HepG2 (cell line): ENCODE measurements around the gene NODAL. TPM values are rescaled to one million over a fixed set of nuclear protein-coding genes. Genes with fewer than 3 reads are reported as not detected.

Experiments
- HOXA9 ChIP-seq: sonication (generic); formaldehyde crosslinking; IDR thresholded peaks from 2 replicates; pipeline ENCODE4 v1.8.1; 2022; ENCODE audit warnings: missing genetic modification reagents, mild to moderate bottlenecking, moderate library complexity, borderline replicate concordance
- MLXIP ChIP-seq: sonication (generic); formaldehyde crosslinking; IDR thresholded peaks from 2 replicates; pipeline ENCODE4 v1.9.0; 2021; ENCODE audit warnings: missing genetic modification reagents, borderline replicate concordance
- PREB ChIP-seq: sonication (generic); formaldehyde crosslinking; IDR thresholded peaks from 2 replicates; pipeline ENCODE4 v1.4.0; 2020; ENCODE audit warnings: missing genetic modification reagents
- SSRP1 ChIP-seq: IDR thresholded peaks from 2 replicates; pipeline ENCODE4 v1.6.1; 2016; ENCODE audit warnings: control low read depth
- ZBTB20 ChIP-seq: sonication (generic); formaldehyde crosslinking; IDR thresholded peaks from 2 replicates; pipeline ENCODE4 v1.8.1; 2023; ENCODE audit warnings: missing genetic modification reagents, low read depth, mild to moderate bottlenecking, borderline replicate concordance
- ZFP1 ChIP-seq: IDR thresholded peaks from 2 replicates; pipeline ENCODE4 v1.6.1; 2016
- ZNF563 ChIP-seq: sonication (generic); formaldehyde crosslinking; IDR thresholded peaks from 2 replicates; pipeline ENCODE4 v1.8.0; 2022; ENCODE audit warnings: mild to moderate bottlenecking, moderate library complexity, missing genetic modification reagents
- ZSCAN5A ChIP-seq: sonication (generic); formaldehyde crosslinking; IDR thresholded peaks from 2 replicates; pipeline ENCODE4 v1.8.0; 2022; ENCODE audit warnings: mild to moderate bottlenecking, missing genetic modification reagents, borderline replicate concordance
- polyA plus RNA-seq, 8 experiments: library from polyadenylated mRNA; depleted of rRNA in 3 of 8; stranded (reverse) in 7 of 8; unstranded in 1 of 8; fragments of >200 nt; fragmentation: Illumina TruSeq in 4 of 8; extraction: Trizol in 4 of 8; gene quantifications; 2 replicates each; pipeline versions ENCODE4 v1.2.1 to v1.2.3, GENCODE V29; 2011 to 2016; ENCODE audit warnings: low read depth in 4 of 8, missing spikeins in 1 of 8, mixed read lengths in 1 of 8; ENCODE audit not compliant: insufficient read depth in 1 of 8
- total RNA-seq, 5 experiments: library from RNA; depleted of rRNA; stranded (reverse); fragments of >200 nt; fragmentation: Illumina TruSeq; extraction: Trizol; gene quantifications; 2 replicates each; pipeline ENCODE4 v1.2.3, GENCODE V29; 2016; ENCODE audit warnings: low read depth in 1 of 5
- TF ChIP-seq, protein P1 (sequence below): sonication (generic); formaldehyde crosslinking; IDR thresholded peaks from 2 replicates; pipeline ENCODE4 v1.4.0; 2020; ENCODE audit warnings: mild to moderate bottlenecking, low read depth, missing genetic modification reagents
- TF ChIP-seq, protein P2 (sequence below): sonication (generic); formaldehyde crosslinking; IDR thresholded peaks from 2 replicates; pipeline ENCODE4 v1.4.0; 2020; ENCODE audit warnings: mild to moderate bottlenecking, missing genetic modification reagents, borderline replicate concordance

The NODAL gene
- total and polyA plus RNA-seq, 2 of the 13 experiments (the other 11 are each of a cell fraction or from before 2014, with no cell fraction given), result not detected

GRCh38 chr10:70433581-70434280 is 7.8 kb downstream of the NODAL start (continued):
- TF ChIP-seq MLXIP (CRISPR knock-in tag) (no peak), HOXA9 (CRISPR knock-in tag) (no peak), SSRP1 (no peak), ZBTB20 (CRISPR knock-in tag) (no peak), PREB (CRISPR knock-in tag) (no peak), ZNF563 (CRISPR knock-in tag) (no peak), ZFP1 (CRISPR knock-in tag) (no peak), ZSCAN5A (no peak)
- TF ChIP-seq, protein P1, sequence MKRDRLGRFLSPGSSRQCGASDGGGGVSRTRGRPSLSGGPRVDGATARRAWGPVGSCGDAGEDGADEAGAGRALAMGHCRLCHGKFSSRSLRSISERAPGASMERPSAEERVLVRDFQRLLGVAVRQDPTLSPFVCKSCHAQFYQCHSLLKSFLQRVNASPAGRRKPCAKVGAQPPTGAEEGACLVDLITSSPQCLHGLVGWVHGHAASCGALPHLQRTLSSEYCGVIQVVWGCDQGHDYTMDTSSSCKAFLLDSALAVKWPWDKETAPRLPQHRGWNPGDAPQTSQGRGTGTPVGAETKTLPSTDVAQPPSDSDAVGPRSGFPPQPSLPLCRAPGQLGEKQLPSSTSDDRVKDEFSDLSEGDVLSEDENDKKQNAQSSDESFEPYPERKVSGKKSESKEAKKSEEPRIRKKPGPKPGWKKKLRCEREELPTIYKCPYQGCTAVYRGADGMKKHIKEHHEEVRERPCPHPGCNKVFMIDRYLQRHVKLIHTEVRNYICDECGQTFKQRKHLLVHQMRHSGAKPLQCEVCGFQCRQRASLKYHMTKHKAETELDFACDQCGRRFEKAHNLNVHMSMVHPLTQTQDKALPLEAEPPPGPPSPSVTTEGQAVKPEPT (CRISPR knock-in tag), result no peak
- TF ChIP-seq, protein P2, sequence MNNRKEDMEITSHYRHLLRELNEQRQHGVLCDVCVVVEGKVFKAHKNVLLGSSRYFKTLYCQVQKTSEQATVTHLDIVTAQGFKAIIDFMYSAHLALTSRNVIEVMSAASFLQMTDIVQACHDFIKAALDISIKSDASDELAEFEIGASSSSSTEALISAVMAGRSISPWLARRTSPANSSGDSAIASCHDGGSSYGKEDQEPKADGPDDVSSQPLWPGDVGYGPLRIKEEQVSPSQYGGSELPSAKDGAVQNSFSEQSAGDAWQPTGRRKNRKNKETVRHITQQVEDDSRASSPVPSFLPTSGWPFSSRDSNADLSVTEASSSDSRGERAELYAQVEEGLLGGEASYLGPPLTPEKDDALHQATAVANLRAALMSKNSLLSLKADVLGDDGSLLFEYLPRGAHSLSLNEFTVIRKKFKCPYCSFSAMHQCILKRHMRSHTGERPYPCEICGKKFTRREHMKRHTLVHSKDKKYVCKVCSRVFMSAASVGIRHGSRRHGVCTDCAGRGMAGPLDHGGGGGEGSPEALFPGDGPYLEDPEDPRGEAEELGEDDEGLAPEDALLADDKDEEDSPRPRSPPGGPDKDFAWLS (CRISPR knock-in tag), result no peak
